CD4-positive, alpha-beta T cell treated with Interleukin-10 for 1 hour (primary cell): ENCODE measurements around the gene ELAC1.
"Not testable (repeated sequence)": the region's sequence is repeated elsewhere in the genome, so short reads cannot be mapped to it uniquely, and the experiment has no call there.

ENCODE experiments used
- DNase-seq: peaks from one replicate; pipeline ENCODE4 v3.0.0-alpha.2; 2020

ELAC1 gene

GRCh38 chr18:50973367-50974126 is 5.7 kb downstream of the ELAC1 start:
- no peak for DNase-seq

DNA sequence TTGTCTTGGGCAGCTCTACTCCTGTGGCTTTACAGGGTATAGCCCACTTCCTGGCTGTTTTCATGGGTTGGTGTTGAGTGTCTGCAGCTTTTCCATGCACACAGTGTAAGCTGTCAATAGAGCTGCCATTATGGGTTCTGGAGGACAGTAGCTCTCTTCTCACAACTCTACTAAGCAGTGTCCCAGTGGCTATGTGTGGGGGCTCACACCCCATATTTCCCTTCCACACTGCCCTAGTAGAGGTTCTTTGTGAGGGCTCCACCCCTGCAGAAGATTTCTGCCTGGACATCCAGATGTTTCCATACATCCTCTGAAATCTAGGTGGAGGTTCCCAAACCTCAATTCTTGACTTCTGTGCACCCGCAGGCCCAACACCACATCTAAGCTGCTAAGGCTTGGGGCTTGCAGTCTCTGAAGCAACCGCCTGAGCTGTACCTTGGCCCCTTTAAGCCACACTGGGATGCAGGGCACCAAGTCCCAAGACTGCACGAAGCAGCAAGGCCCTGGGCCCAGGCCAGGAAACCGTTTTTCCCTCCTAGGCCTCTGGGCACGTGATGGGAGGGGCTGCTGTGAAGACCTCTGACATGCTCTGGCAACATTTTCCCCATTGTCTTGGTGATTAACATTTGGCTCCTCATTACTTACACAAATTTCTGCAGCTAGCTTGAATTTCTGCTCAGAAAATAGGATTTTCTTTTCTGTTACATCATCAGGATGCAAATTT is 9.4 kb downstream of the ELAC1 start:
- DNase-seq, result no peak

GRCh38 chr18:50981381-50981780 is 13.5 kb downstream of the ELAC1 start:
- DNase-seq, result no peak

DNA sequence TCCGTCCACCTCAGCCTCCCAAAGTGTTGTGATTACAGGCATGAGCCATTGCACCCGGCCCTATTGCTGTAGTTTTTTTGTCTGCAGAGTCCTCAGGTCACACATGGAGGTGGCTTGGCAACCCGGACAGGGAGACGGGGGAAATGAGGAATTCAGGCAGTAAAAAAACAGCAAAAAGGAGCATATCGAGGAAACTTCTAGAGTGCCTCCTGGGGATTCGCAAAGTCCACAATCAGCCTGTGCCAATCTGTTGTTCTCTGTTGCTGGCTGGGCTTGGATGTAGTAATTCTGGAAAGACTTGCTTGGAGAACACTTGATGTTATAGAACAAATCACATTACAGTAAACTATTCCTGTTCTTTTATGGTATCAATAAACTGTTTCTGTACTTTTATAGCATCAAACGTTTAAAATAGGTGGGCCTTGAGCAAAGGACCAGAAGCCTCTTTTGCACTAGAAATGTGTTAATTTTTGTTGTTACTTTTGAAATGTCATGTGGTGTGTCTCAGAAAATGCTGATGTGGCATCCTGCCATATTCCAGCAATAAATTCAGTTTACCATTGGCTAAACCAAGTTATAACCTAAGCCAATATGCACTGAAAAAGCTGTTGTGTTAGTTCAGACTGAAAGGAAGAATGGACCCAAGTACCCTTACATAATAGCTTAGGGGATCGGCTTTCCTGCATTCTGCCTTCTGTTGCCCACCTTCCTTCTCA is 14.4 kb downstream of the ELAC1 start:
- DNase-seq, result no peak

GRCh38 chr18:50982802-50983179 is 15.0 kb downstream of the ELAC1 start:
- no peak for DNase-seq

DNA sequence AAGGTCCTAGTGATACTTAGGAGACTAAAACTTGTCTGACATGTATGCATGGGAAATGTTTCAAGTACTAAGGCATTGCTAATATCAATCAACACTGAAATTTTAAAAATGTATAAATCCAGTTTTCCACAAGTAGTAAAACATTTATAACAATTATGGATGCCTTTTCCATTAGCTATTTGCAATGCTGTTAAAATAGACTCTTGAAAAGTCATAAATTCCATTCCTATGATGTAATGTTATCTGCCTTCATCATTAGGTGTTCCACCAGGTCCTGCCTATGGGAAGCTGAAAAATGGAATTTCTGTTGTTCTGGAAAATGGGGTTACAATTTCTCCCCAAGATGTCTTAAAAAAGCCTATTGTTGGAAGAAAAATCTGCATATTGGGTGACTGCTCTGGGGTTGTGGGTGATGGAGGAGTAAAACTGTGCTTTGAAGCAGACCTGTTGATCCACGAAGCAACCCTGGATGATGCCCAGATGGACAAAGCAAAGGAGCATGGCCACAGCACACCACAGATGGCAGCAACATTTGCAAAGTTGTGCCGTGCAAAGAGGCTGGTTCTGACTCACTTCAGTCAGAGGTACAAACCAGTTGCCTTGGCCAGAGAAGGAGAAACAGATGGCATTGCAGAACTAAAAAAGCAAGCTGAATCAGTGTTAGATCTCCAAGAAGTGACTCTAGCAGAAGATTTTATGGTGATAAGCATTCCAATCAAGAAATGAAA is 18.7 kb downstream of the ELAC1 start:
- DNase-seq, result no peak

- DNase-seq, result no peak
Measured at GRCh38 chr18:50987261-50987660, 19.4 kb downstream of the ELAC1 start.

DNA sequence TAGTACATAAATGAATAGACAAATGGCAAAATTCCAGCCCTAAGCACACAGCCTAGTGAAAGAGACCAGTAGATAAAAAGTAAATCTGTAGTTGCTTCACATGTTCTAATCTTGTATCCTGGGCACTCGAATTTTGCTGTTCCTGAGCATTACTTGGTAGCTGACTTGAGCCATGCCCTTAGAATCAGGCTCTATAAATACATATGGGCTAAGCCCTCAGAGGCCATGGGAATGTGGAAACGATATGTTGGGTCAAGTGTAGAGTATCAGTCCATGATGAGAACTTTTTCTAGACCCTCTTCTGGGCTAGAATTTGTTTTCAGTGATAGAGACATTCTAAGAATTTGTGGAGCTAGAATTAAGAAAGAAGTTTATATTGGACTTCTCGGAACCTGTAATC is 21.9 kb downstream of the ELAC1 start:
- no peak for DNase-seq

- DNase-seq, result no peak
Measured at GRCh38 chr18:50992351-50992762, 24.5 kb downstream of the ELAC1 start.

- no peak for DNase-seq
Measured at GRCh38 chr18:50994031-50994430, 26.2 kb downstream of the ELAC1 start.

GRCh38 chr18:51003174-51003573 is 35.3 kb downstream of the ELAC1 start:
- DNase-seq, result not testable (repeated sequence)

GRCh38 chr18:51006061-51006818 is 38.4 kb downstream of the ELAC1 start:
- DNase-seq, result no peak

DNA sequence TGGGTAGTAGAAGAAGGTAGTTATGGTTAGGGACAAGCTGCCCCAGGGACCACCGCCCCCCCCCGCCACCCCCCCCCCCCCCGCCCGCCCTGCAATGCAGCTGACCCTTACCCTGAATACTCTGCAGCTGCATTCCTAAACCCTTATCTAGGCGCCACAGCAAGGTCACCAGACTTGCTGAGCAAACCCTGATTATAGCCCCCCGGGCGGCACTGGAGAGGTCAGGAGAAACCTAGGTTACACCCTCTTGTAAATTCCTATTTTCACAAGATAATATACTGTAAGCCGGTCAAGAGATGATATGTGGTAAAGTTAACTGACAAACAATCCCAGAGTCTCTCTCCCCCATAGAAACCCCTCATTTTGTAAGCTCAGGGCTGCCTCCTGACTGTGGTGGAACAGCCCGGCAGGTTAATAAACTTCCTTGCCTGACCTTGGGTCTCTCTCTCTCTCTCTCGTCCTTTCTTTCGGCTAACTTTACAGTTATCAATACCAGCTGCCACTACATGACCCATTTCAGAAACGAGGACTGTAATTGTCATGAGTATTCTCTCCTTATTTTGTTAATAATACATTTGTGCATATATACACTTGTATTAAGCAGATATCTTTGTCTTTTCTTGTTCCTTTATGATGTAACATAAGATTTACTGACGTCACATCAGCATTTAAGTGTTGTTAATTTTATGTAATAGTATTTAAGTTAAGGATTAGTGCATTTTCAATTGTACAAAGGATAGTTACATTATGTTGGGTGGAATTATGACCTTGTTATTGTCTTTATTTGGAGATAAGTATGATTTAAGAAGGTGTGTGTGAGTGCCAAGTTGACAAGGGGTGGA is 39.3 kb downstream of the ELAC1 start:
- DNase-seq, result no peak

DNA sequence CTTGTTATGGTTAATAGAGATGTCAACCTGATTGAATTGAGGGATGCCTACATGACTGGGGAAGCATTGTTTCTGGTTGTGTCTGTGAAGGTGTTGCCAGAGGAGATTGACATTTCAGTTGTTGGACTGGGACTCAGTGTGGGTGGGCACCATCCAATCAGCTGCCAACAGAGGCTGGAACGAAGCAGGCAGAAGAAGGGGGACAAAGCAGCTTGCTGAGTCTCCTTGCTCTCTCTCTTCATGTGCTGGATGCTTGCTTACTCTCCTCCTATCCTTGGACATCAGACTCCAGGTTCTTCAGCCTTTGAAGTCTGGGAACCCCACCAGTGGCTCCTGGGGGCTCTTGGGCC is 39.9 kb downstream of the ELAC1 start:
- DNase-seq, result no peak

DNA sequence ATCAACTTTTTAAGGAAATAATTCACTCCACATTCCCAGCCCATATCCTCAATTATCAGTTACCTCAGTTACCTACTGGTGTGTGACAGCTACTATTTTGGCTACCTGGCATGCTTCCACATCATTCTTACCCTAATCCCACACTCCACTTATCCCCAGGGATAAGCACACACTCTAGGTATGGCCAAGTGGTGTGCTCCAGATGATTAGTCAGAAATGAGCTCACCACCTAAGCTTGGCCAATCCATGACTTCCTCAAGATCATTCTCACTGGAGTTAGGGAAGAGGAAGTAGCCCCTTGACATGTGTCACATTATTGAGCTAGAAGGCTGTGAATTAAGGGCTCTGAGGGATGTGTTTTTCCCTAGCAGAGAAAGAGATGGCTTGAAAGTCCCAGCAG is 41.2 kb downstream of the ELAC1 start:
- DNase-seq, result no peak

DNA sequence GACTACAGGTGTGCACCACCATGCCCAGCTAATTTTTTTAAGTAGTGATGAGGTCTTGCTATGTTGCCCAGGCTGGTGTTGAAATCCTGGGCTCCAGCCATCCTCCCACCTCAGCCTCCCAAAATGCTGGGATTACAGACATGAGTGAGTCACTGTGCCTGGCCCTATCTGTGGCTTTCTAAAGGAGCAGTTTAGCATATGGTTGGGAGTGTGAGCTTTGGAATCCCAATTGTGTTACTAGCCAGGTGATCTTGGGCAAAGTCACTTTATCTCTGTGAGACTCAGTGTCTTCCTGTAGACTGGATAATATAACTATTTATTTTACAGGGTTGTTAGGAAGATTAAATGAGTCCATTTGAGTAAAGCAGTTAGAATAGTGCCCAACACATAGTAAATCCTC is 42.4 kb downstream of the ELAC1 start:
- DNase-seq, result no peak

DNA sequence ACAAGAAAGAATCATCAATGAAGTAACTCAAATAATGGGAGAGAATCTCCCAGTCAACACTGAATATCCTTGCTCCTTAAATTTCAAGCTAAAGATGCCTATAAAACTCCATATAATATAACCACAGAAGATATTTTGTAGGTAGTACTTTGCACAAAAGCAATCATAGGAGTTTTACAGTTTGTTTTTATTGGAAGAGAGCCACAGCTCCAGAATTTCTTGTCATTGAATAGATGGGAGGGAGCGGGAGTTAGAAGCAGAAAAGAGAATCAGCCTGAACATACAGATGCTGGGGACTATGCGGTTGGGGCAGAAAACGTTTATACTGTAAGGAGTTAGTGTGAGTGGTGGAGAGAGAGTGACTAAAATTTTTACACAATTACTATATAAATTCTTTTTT is 43.9 kb downstream of the ELAC1 start:
- DNase-seq, result no peak

DNA sequence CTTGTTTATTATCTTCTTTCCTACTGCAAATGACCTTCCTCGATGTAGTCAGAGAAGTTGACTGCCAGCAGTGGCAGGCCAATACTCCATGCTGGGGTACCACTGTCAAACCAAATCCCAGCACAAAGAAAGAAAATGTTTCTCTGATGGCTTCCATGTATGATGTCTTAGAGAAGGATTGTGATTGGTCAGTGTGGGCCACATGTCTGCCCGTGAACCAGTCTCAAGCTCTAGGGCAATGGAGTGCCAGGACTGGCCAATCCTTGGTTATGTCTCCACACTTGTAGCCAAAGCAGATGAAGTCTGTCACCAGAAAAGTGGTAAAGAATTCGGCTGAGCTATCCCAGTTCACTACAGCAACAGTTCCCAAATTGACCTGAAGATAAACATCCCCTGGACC is 44.6 kb downstream of the ELAC1 start:
- DNase-seq, result no peak

- no peak for DNase-seq
Measured at GRCh38 chr18:51013259-51013658, 45.4 kb downstream of the ELAC1 start.

DNA sequence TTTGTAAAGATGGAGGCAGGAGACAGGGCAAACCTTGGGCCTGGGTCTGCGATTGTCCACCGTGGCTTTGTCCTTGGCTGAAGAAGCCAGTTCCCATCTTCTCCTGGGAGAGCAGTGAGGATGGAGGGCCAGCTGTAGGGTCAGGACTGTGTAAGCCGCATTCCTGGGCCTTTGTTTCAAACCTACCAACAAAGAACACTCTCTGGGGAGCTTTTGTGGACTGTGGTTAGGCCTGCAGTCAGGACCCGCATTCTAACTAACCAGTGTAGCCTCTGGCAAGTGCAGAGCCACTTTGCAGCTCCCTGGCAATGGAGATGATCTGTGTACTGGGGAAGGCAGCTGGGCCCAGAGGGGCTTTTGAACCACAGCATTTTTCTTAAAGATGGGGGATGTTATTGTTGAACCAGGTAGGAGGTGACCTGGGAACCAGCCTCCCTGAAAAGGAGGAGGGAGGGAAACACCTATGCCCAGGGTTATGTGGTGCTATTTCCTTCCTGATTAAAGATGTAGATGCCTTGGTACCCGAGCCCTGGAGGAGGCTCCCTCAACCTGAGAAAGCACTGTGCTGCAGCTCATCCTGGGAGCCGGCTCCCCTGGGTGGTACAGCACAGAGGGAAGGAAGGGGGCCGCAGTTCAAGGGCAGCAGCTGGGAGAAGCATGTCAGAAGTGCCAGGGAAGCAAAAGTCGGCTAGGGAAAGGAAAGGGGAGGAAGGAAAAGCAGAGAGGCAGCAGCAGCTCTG is 49.5 kb downstream of the ELAC1 start:
- no peak for DNase-seq

- no peak for DNase-seq
Measured at GRCh38 chr18:51020536-51020935, 52.7 kb downstream of the ELAC1 start.
